H9 (cell line): ENCODE results near the gene ANKH. TPM values are rescaled to one million over a fixed set of nuclear protein-coding genes. Genes with fewer than 3 reads are reported as not detected.

ENCODE experiments used
- DNase-seq: peaks from one replicate; pipeline ENCODE4 v3.0.0-alpha.2; 2017
- H2AFZ ChIP-seq: one replicate; pipeline ENCODE4 v1.6.1; 2013; ENCODE audit warnings: mild to moderate bottlenecking, low read length, control low read depth, moderate library complexity
- H2AK5ac ChIP-seq: 2 replicates; pipeline ENCODE4 v1.6.1; 2013; ENCODE audit warnings: low read length, control low read depth, mixed read lengths; ENCODE audit not compliant: insufficient read length
- H2BK120ac ChIP-seq: one replicate; pipeline ENCODE4 v1.6.1; 2013; ENCODE audit warnings: low read depth, mild to moderate bottlenecking, low read length, control low read depth, inconsistent platforms; ENCODE audit not compliant: poor library complexity, severe bottlenecking
- H2BK12ac ChIP-seq: 2 replicates; pipeline ENCODE4 v1.6.1; 2013; ENCODE audit warnings: low read length, control low read depth, mixed read lengths, low read depth; ENCODE audit not compliant: insufficient read length
- H2BK15ac ChIP-seq: 2 replicates; pipeline ENCODE4 v1.6.1; 2013; ENCODE audit warnings: low read depth, low read length, control low read depth
- H2BK20ac ChIP-seq: one replicate; pipeline ENCODE4 v1.6.1; 2013; ENCODE audit warnings: low read depth, mild to moderate bottlenecking, low read length, control low read depth, inconsistent platforms; ENCODE audit not compliant: poor library complexity, severe bottlenecking
- H2BK5ac ChIP-seq: 2 replicates; pipeline ENCODE4 v1.6.1; 2013; ENCODE audit warnings: low read length, control low read depth, mixed read lengths; ENCODE audit not compliant: insufficient read length
- H3K14ac ChIP-seq: 2 replicates; pipeline ENCODE4 v1.6.1; 2013; ENCODE audit warnings: low read length, control low read depth; ENCODE audit not compliant: insufficient read depth
- H3K18ac ChIP-seq: 2 replicates; pipeline ENCODE4 v1.6.1; 2013; ENCODE audit warnings: low read depth, mild to moderate bottlenecking, mixed read lengths, low read length, control low read depth; ENCODE audit not compliant: insufficient read length
- H3K23ac ChIP-seq: 2 replicates; pipeline ENCODE4 v1.6.1; 2013; ENCODE audit warnings: low read length, control low read depth, mixed read lengths, low read depth; ENCODE audit not compliant: insufficient read length
- H3K23me2 ChIP-seq: 2 replicates; pipeline ENCODE4 v1.6.1; 2013; ENCODE audit warnings: low read depth, mild to moderate bottlenecking, mixed read lengths, low read length, control low read depth; ENCODE audit not compliant: insufficient read length, poor library complexity, severe bottlenecking
- H3K27ac ChIP-seq: 2 replicates; pipeline ENCODE4 v1.5.1; 2013; ENCODE audit warnings: low read length, control low read depth, mixed read lengths, low read depth; ENCODE audit not compliant: insufficient read length
- H3K27me3 ChIP-seq: 2 replicates; pipeline ENCODE4 v1.6.1; 2013; ENCODE audit warnings: low read length, control low read depth, inconsistent platforms; ENCODE audit not compliant: insufficient read depth
- H3K4ac ChIP-seq: 2 replicates; pipeline ENCODE4 v1.6.1; 2013; ENCODE audit warnings: low read depth, mild to moderate bottlenecking, control low read depth, inconsistent platforms, low read length, moderate library complexity
- H3K4me1 ChIP-seq: 2 replicates; pipeline ENCODE4 v1.6.1; 2013; ENCODE audit warnings: low read length, control low read depth, inconsistent platforms; ENCODE audit not compliant: insufficient read depth
- H3K4me2 ChIP-seq: 2 replicates; pipeline ENCODE4 v1.6.1; 2013; ENCODE audit warnings: low read length, control low read depth, mixed read lengths; ENCODE audit not compliant: insufficient read length, insufficient read depth
- H3K56ac ChIP-seq: 2 replicates; pipeline ENCODE4 v1.6.1; 2013; ENCODE audit warnings: low read depth, mild to moderate bottlenecking, mixed read lengths, low read length, control low read depth; ENCODE audit not compliant: insufficient read length
- H3K79me1 ChIP-seq: 2 replicates; pipeline ENCODE4 v1.6.1; 2013; ENCODE audit warnings: low read depth, mild to moderate bottlenecking, moderate library complexity, low read length, control low read depth, inconsistent platforms; ENCODE audit not compliant: insufficient read depth, poor library complexity, severe bottlenecking
- H3K79me2 ChIP-seq: 2 replicates; pipeline ENCODE4 v1.6.1; 2013; ENCODE audit warnings: low read length, control low read depth, inconsistent platforms; ENCODE audit not compliant: insufficient read depth
- H3K9ac ChIP-seq: 2 replicates; pipeline ENCODE4 v1.6.1; 2013; ENCODE audit warnings: low read length, control low read depth, mixed read lengths; ENCODE audit not compliant: insufficient read length; ENCODE audit errors: extremely low read depth
- H3K9me3 ChIP-seq: one replicate; pipeline ENCODE4 v1.6.1; 2013; ENCODE audit warnings: low read depth, low read length, inconsistent platforms; ENCODE audit not compliant: control insufficient read depth
- H3T11ph ChIP-seq: one replicate; pipeline ENCODE4 v1.6.1; 2013; ENCODE audit warnings: mild to moderate bottlenecking, low read length, control low read depth, inconsistent platforms
- H4K20me1 ChIP-seq: one replicate; pipeline ENCODE4 v1.6.1; 2013; ENCODE audit not compliant: control insufficient read depth, insufficient read length, insufficient read depth
- H4K5ac ChIP-seq: 2 replicates; pipeline ENCODE4 v1.6.1; 2013; ENCODE audit warnings: low read depth, mild to moderate bottlenecking, mixed read lengths, low read length, control low read depth; ENCODE audit not compliant: insufficient read length
- H4K8ac ChIP-seq: replicated peaks from 2 replicates; pipeline ENCODE4 v1.6.1; 2013; ENCODE audit warnings: low read length, control low read depth, mixed read lengths, low read depth; ENCODE audit not compliant: insufficient read length
- H4K91ac ChIP-seq: 2 replicates; pipeline ENCODE4 v1.6.1; 2013; ENCODE audit warnings: low read depth, mild to moderate bottlenecking, moderate library complexity, mixed read lengths, low read length, control low read depth; ENCODE audit not compliant: insufficient read length
- H3K27ac Mint-ChIP-seq, 3 experiments: 2 replicates in 2 of 3; 3 replicates in 1 of 3; pipeline ENCODE4 v1.8.0; 2020 to 2021; ENCODE audit warnings: mixed read lengths in 3 of 3, mild to moderate bottlenecking in 1 of 3, moderate library complexity in 1 of 3
- H3K27me3 Mint-ChIP-seq: 2 replicates; pipeline ENCODE4 v1.8.0; 2021; ENCODE audit warnings: low read depth, mild to moderate bottlenecking, moderate library complexity, mixed read lengths
- H3K36me3 Mint-ChIP-seq, 3 experiments: 2 replicates in 2 of 3; 3 replicates in 1 of 3; pipeline ENCODE4 v1.8.0; 2020 to 2021; ENCODE audit warnings: low read depth in 3 of 3, mixed read lengths in 3 of 3; ENCODE audit not compliant: insufficient read depth in 1 of 3
- H3K4me1 Mint-ChIP-seq, 2 experiments: 2 replicates each; pipeline ENCODE4 v1.8.0; 2020; ENCODE audit warnings: mixed read lengths in 2 of 2
- H3K4me3 Mint-ChIP-seq, 2 experiments: 2 replicates in 1 of 2; 3 replicates in 1 of 2; pipeline ENCODE4 v1.8.0; 2020 to 2021; ENCODE audit warnings: mild to moderate bottlenecking in 2 of 2, mixed read lengths in 2 of 2, moderate library complexity in 1 of 2
- H3K9me3 Mint-ChIP-seq, 2 experiments: 2 replicates in 1 of 2; 3 replicates in 1 of 2; pipeline ENCODE4 v1.8.0; 2020; ENCODE audit warnings: mild to moderate bottlenecking in 2 of 2, mixed read lengths in 2 of 2, moderate library complexity in 1 of 2
- CTCF ChIP-seq: fragments of 200-600 bp; sonication (generic); conservative IDR thresholded peaks from 3 replicates; pipeline ENCODE4 v1.8.0; 2021; ENCODE audit warnings: antibody characterized with exemption, mild to moderate bottlenecking
- WGBS: extraction: QIAGEN DNeasy Blood & Tissue Kit; methylation state at CpG from one replicate; pipeline ENCODE4 v1.1.7; 2013; ENCODE audit warnings: missing lambda C conversion rate, low lambda C conversion rate, mixed read lengths; ENCODE audit not compliant: insufficient read length; ENCODE audit errors: extremely low coverage; 5-methylcytosine and 5-hydroxymethylcytosine counted together
- total RNA-seq: library from RNA; stranded (reverse); gene quantifications from 2 replicates; pipeline ENCODE4 v1.2.1, GENCODE V29; 2021

ANKH gene
- total RNA-seq, 1 experiment from 2014 or later, result 9.6 TPM

- Histone ChIP-seq H3K9me3 (no peaks in the 10 kb centered on the region), H4K20me1 (no peaks in the 10 kb centered on the region), H3K27ac (no peak overlapping the region), H3K79me1 (no peaks in the 10 kb centered on the region), H2AK5ac (no peak overlapping the region), H3K23me2 (no peaks in the 10 kb centered on the region), H3K9ac (no peak overlapping the region), H3K18ac (no peak overlapping the region), H3K56ac (no peak overlapping the region), H2BK20ac (no peak overlapping the region), H2BK120ac (no peak overlapping the region), H3T11ph (no peak overlapping the region), H3K27me3 (no peaks in the 10 kb centered on the region), H4K91ac (no peak overlapping the region), H3K4ac (no peak overlapping the region), H2BK12ac (no peak overlapping the region), H2BK15ac (no peak overlapping the region), H3K79me2 (no peaks in the 10 kb centered on the region), H2AFZ (no peak overlapping the region), H4K8ac (no peak overlapping the region), H3K4me2 (no peak overlapping the region), H3K14ac (no peak overlapping the region), H3K23ac (no peak overlapping the region), H4K5ac (no peak overlapping the region), H3K4me1 (peaks cover 11% of the 10 kb centered on the region; the same call in 1 of the 2 replicates), H2BK5ac (no peak overlapping the region)
- Mint-ChIP-seq H3K4me1 (peaks cover 24 to 33% of the 10 kb centered on the region in 2 experiments), H3K27me3 (peaks cover 2% of the 10 kb centered on the region; the same call in 1 of the 2 replicates), H3K27ac (no peak overlapping the region), H3K4me3 (no peak overlapping the region), H3K36me3 (peaks cover 0 to 7% (median 5%) of the 10 kb centered on the region in 3 experiments; a peak in 5 of 7 replicates), H3K9me3 (peaks cover 1 to 7% of the 10 kb centered on the region in 2 experiments; a peak in 4 of 5 replicates)
- DNase-seq, result no peak
- no CpG with 5 or more reads among the region's 4 CpGs for WGBS
- no peak for TF ChIP-seq CTCF
Measured at GRCh38 chr5:14723701-14724132, 147.9 kb downstream of the ANKH start.
